Tibial nerve (tissue), 4 donors: ENCODE results near the gene LRIG2. TPM values are rescaled to one million over a fixed set of nuclear protein-coding genes. Genes with fewer than 3 reads are reported as not detected.
"Not testable (repeated sequence)": the region's sequence is repeated elsewhere in the genome, so short reads cannot be mapped to it uniquely, and the experiment has no call there.

Experiments used
- DNase-seq, 2 donors: peaks; one replicate each; pipeline ENCODE4 v3.0.0-alpha.2; 2019; ENCODE audit warnings: low spot score in 2 of 2
- H3K27ac ChIP-seq, 4 donors: fragments of 200-600 bp; sonication (generic) in 3 of 4; one replicate each; pipeline ENCODE4 v1.5.1; 2017 to 2019; ENCODE audit warnings: mild to moderate bottlenecking in 1 of 4
- H3K27me3 ChIP-seq, 2 donors: fragments of 200-600 bp; sonication (generic) in 1 of 2; one replicate each; pipeline versions ENCODE4 v1.5.1 to v1.6.0; 2017 to 2019
- H3K36me3 ChIP-seq, 3 donors: fragments of 200-600 bp; sonication (generic); one replicate each; pipeline ENCODE4 v1.5.1; 2018 to 2019
- H3K4me1 ChIP-seq, 4 donors: fragments of 200-600 bp; sonication (generic) in 3 of 4; one replicate each; pipeline ENCODE4 v1.5.1; 2017 to 2019
- H3K4me3 ChIP-seq, 4 donors: fragments of 200-600 bp; sonication (generic) in 3 of 4; one replicate each; pipeline ENCODE4 v1.5.1; 2017 to 2019; ENCODE audit warnings: mild to moderate bottlenecking in 1 of 4, moderate library complexity in 1 of 4
- H3K9me3 ChIP-seq, 4 donors: fragments of 200-600 bp; sonication (generic) in 3 of 4; one replicate each; pipeline ENCODE4 v1.5.1; 2017 to 2019
- EP300 ChIP-seq, 2 donors: sonication (generic); formaldehyde crosslinking; IDR thresholded peaks; one replicate each; pipeline ENCODE4 v1.6.1; 2017; ENCODE audit warnings: antibody characterized with exemption in 2 of 2, mild to moderate bottlenecking in 1 of 2
- POLR2A ChIP-seq, 2 donors: fragments of 450-650 bp; IDR thresholded peaks; one replicate each; pipeline ENCODE4 v1.6.1; 2017; ENCODE audit warnings: antibody characterized with exemption in 2 of 2, mild to moderate bottlenecking in 2 of 2, moderate library complexity in 2 of 2
- WGBS, 2 donors: methylation state at CpG; one replicate each; pipeline ENCODE4 v1.1.5; 2018; 5-methylcytosine and 5-hydroxymethylcytosine counted together
- total RNA-seq, 4 donors: library from RNA; depleted of rRNA; stranded (reverse); fragments of >200 nt; gene quantifications; one replicate each; pipeline ENCODE4 v1.1.0, GENCODE V29; 2016
- TF ChIP-seq, protein P1 (sequence below), 5 experiments: fragments of 200-600 bp in 3 of 5; fragments of 450-650 bp in 2 of 5; sonication (generic) in 3 of 5; IDR thresholded peaks; one replicate each; pipeline ENCODE4 v1.5.1; 2016 to 2019; ENCODE audit warnings: antibody characterized with exemption in 5 of 5, mild to moderate bottlenecking in 3 of 5, moderate library complexity in 2 of 5

The LRIG2 gene
- 10 to 100 TPM; 22.2 to 75.9 (median 25.3) TPM for total RNA-seq

DNA sequence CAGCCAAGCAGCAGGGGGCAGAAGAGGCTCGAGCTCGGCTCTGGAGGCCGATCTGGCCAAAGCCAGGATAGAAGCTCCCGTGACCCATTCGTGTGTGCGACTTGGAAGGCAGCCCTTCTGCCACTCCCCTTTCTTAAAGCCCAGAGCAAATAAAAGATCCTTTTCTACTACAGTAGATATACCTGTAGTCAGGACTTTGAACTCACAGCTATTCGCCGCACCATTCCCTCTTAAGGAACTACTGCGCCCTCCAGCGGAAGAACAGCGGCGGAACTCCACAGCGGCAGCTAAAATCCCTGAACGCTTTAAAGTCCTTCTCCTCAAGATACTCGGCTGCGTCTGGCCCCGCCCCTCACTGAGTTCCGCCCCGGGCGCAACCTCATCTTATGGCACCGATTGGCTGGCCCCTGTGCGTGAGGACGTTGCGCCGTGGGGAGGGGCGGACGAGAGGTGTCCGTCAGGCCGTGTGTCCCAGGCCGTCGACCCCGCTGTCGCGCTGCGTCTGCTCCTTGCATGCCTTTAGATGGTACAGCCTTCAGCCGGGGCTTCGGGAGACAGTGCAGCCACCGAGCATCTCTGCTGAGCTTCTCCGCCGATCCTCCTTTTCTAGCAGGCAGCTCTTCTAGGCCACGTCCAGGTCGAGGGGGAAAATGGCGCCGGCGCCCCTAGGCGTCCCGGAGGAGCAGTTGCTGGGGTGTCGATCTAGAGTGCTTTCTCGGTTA is at the start of gene LRIG2:
LRIG2 (plus strand) TSS at position 442 of the 722 bp plus-strand sequence; CDS start at position 651, 209 bp downstream.
- WGBS, 2 donors = 0% methylated on average over 47 to 48 of the region's 49 CpGs
- Histone ChIP-seq H3K27ac (peak within 1 kb of the TSS; percentile 68 to 96 (median 92)), H3K4me3 (peak within 1 kb of the TSS; percentile 61 to 90 (median 78)), H3K9me3 (no peaks in the 10 kb centered on the region), H3K27me3 (no peaks in the 10 kb centered on the region), H3K4me1 (peaks cover 0 to 40% (median 7%) of the 10 kb centered on the region in 4 donors), H3K36me3 (peaks cover 0 to 1% (median 0%) of the 10 kb centered on the region in 3 donors)
- DNase-seq = peak; percentile 99
- TF ChIP-seq EP300 (IDR thresholded peaks at IDR 0.05) = peak; percentile 35 to 96
- TF ChIP-seq POLR2A (IDR thresholded peaks at IDR 0.05) = peak; percentile 90 to 93
- TF ChIP-seq, protein P1, sequence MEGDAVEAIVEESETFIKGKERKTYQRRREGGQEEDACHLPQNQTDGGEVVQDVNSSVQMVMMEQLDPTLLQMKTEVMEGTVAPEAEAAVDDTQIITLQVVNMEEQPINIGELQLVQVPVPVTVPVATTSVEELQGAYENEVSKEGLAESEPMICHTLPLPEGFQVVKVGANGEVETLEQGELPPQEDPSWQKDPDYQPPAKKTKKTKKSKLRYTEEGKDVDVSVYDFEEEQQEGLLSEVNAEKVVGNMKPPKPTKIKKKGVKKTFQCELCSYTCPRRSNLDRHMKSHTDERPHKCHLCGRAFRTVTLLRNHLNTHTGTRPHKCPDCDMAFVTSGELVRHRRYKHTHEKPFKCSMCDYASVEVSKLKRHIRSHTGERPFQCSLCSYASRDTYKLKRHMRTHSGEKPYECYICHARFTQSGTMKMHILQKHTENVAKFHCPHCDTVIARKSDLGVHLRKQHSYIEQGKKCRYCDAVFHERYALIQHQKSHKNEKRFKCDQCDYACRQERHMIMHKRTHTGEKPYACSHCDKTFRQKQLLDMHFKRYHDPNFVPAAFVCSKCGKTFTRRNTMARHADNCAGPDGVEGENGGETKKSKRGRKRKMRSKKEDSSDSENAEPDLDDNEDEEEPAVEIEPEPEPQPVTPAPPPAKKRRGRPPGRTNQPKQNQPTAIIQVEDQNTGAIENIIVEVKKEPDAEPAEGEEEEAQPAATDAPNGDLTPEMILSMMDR (IDR thresholded peaks at IDR 0.05) = peak; percentile 64 to 96 (median 88)

DNA sequence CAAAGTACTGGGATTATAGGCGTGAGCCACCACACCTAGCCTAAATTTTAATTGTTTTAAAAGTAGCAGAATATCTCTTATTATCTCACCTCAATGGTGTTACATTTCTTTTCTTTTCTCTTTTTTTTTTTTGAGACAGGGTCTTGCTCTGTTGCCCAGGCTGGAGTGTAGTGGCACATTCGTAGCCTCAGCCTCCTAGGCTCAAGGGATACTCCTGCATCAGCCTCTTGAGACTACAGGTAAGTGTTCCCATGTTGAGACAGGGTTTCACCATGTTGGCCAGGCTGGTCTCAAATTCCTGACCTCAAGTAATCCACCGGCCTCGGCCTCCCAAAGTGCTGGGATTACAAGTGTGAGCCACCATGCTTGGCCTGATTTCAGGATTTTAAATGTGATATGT is 49.7 kb upstream of the LRIG2 start:
- not testable (repeated sequence) for H3K27me3 ChIP-seq, DNase-seq, H3K9me3 ChIP-seq, H3K27ac ChIP-seq, H3K4me1 ChIP-seq, H3K4me3 ChIP-seq
- H3K36me3 ChIP-seq = peaks cover 0 to 17% (median 0%) of the 10 kb centered on the region in 3 donors
- WGBS, 2 donors = 94 to 98% methylated on average over 4 of the region's 4 CpGs

DNA sequence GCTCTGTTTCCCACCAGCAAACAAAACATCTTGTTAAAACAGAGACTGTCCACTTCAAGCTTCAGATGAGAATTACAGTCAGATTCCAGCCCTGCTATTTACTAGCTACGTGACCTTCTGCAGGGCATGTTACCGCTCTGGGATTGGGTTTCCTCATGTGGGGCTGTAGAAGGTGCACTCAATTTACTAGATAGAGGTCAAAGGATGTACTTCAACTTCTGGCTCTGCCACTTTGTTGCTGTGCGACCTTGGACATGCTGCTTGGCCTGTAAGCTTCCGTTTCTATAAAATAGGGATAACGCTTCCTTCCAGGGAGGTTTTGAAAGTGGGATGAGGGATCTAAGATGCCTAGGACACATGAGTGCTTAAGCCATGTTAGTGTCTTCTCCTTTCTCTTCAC is 46.0 kb upstream of the LRIG2 start:
- 73 to 80% methylated on average over 5 of the region's 5 CpGs for WGBS, 2 donors
- Histone ChIP-seq H3K4me3 (no peak overlapping the region), H3K4me1 (no peaks in the 10 kb centered on the region), H3K27me3 (no peaks in the 10 kb centered on the region), H3K36me3 (peaks cover 0 to 17% (median 0%) of the 10 kb centered on the region in 3 donors), H3K9me3 (no peaks in the 10 kb centered on the region), H3K27ac (no peak overlapping the region)
- no peak for DNase-seq
- TF ChIP-seq EP300 (IDR thresholded peaks at IDR 0.05) = no peak
- TF ChIP-seq POLR2A (IDR thresholded peaks at IDR 0.05) = no peak
- TF ChIP-seq, protein P1 (IDR thresholded peaks at IDR 0.05) = no peak

DNA sequence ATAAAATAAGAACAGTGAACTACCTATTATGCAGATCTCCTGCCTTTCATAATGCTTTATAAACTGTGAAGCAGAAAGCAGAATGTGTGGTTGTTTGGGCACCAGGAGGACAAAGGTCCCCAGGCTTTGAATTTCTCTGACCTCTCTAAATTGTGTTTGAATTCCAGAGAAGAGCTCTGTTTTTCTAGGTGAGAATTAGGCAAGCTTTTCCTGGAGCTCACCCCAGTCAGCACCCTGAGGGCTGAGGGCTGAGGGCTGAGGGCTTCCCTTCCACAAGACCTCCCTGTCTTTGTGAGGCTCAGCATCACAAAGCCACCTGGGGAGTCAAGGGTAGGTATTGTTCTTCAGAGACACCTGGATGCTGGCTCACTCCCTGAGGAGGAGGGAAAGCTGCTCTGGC is 45.5 kb upstream of the LRIG2 start:
- H3K27me3 ChIP-seq = no peaks in the 10 kb centered on the region
- H3K27ac ChIP-seq = no peak overlapping the region
- no peak overlapping the region for H3K4me3 ChIP-seq
- DNase-seq = no peak
- peaks cover 0 to 17% (median 0%) of the 10 kb centered on the region in 3 donors for H3K36me3 ChIP-seq
- TF ChIP-seq EP300 (IDR thresholded peaks at IDR 0.05) (no peak), POLR2A (IDR thresholded peaks at IDR 0.05) (no peak)
- TF ChIP-seq, protein P1 (IDR thresholded peaks at IDR 0.05) = no peak
- H3K9me3 ChIP-seq = no peaks in the 10 kb centered on the region
- H3K4me1 ChIP-seq = no peaks in the 10 kb centered on the region

DNA sequence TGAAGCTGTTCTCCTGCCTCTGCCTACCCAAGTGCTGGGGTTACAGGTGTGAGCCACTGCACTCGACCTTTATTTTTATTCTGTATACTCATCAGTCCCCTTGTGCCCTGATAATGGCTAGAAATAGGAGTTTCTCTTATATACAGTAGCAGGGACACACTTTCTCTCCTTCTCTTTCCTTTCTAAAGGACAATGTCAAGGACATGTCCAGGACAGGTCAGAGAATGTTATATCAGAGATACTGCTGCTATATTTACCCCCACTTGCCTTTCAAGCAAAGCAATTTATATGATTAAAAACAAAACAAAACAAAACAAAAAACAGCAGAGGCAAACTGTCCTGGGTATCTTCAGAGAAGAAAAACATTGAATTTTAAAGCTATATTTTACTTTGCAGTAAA is 43.2 kb upstream of the LRIG2 start:
- Histone ChIP-seq H3K27me3 (no peaks in the 10 kb centered on the region), H3K4me3 (no peak overlapping the region), H3K27ac (no peak overlapping the region), H3K36me3 (peaks cover 0 to 13% (median 0%) of the 10 kb centered on the region in 3 donors), H3K4me1 (no peaks in the 10 kb centered on the region), H3K9me3 (no peaks in the 10 kb centered on the region)
- TF ChIP-seq, protein P1 (IDR thresholded peaks at IDR 0.05) = no peak
- TF ChIP-seq POLR2A (IDR thresholded peaks at IDR 0.05) (no peak), EP300 (IDR thresholded peaks at IDR 0.05) (no peak)
- WGBS, 2 donors = 65 to 67% methylated on average over 1 of the region's 1 CpG
- DNase-seq = no peak
